Measurements from ENCODE around the gene VPS13A.

Gene VPS13A

GRCh38 chr9:77462066-77462465, 284.7 kb downstream of the VPS13A start:
- DNase-seq, result no peak

- no peak for DNase-seq
Observed at GRCh38 chr9:77463151-77463550, 285.8 kb downstream of the VPS13A start.

- DNase-seq, result no peak
Observed at GRCh38 chr9:77464661-77465060, 287.3 kb downstream of the VPS13A start.

GRCh38 chr9:77469515-77470231, 292.3 kb downstream of the VPS13A start:
- DNase-seq, result no peak
